Naive B cell (primary cell): ENCODE measurements around the gene ZNF488. TPM values are rescaled to one million over a fixed set of nuclear protein-coding genes. Genes with fewer than 3 reads are reported as not detected.

Experiments
- ATAC-seq, 2 donors: fragments of 150-1000 bp; cut with Tn5 transposase; 2 replicates each; pipeline ENCODE4 v1.10.0; 2021; ENCODE audit warnings: low read depth in 2 of 2, mild to moderate bottlenecking in 2 of 2, moderate library complexity in 2 of 2
- DNase-seq: peaks from one replicate; pipeline ENCODE4 v3.0.0; 2022
- H3K27ac Mint-ChIP-seq, 6 donors: one replicate each; pipeline ENCODE4 v1.8.0; 2020 to 2022; ENCODE audit warnings: mild to moderate bottlenecking in 6 of 6, mixed read lengths in 6 of 6, moderate library complexity in 5 of 6, inconsistent platforms in 2 of 6
- H3K27me3 Mint-ChIP-seq, 3 donors: one replicate each; pipeline ENCODE4 v1.8.0; 2021 to 2022; ENCODE audit warnings: mixed read lengths in 3 of 3, mild to moderate bottlenecking in 1 of 3
- H3K36me3 Mint-ChIP-seq, 2 donors: one replicate each; pipeline ENCODE4 v1.8.0; 2020 to 2022; ENCODE audit warnings: mixed read lengths in 2 of 2, inconsistent platforms in 1 of 2, mild to moderate bottlenecking in 1 of 2
- H3K4me1 Mint-ChIP-seq, 3 donors: one replicate each; pipeline ENCODE4 v1.8.0; 2020 to 2022; ENCODE audit warnings: mixed read lengths in 3 of 3, inconsistent platforms in 1 of 3, mild to moderate bottlenecking in 1 of 3, moderate library complexity in 1 of 3
- H3K4me3 Mint-ChIP-seq, 8 donors: one replicate each; pipeline ENCODE4 v1.8.0; 2020 to 2022; ENCODE audit warnings: mild to moderate bottlenecking in 8 of 8, mixed read lengths in 8 of 8, moderate library complexity in 8 of 8, inconsistent platforms in 2 of 8
- H3K9me3 Mint-ChIP-seq, 7 donors: one replicate each; pipeline ENCODE4 v1.8.0; 2020 to 2022; ENCODE audit warnings: mixed read lengths in 7 of 7, mild to moderate bottlenecking in 5 of 7, inconsistent platforms in 2 of 7, moderate library complexity in 1 of 7
- polyA plus RNA-seq, 6 donors: library from polyadenylated mRNA; unstranded; fragments of 300-500 nt; fragmentation: Illumina TruSeq; gene quantifications; one replicate each; pipeline ENCODE4 v1.2.3, GENCODE V29; 2021; ENCODE audit warnings: low read depth in 6 of 6

The ZNF488 gene
- polyA plus RNA-seq, 6 donors from 2014 or later, result not detected

DNA sequence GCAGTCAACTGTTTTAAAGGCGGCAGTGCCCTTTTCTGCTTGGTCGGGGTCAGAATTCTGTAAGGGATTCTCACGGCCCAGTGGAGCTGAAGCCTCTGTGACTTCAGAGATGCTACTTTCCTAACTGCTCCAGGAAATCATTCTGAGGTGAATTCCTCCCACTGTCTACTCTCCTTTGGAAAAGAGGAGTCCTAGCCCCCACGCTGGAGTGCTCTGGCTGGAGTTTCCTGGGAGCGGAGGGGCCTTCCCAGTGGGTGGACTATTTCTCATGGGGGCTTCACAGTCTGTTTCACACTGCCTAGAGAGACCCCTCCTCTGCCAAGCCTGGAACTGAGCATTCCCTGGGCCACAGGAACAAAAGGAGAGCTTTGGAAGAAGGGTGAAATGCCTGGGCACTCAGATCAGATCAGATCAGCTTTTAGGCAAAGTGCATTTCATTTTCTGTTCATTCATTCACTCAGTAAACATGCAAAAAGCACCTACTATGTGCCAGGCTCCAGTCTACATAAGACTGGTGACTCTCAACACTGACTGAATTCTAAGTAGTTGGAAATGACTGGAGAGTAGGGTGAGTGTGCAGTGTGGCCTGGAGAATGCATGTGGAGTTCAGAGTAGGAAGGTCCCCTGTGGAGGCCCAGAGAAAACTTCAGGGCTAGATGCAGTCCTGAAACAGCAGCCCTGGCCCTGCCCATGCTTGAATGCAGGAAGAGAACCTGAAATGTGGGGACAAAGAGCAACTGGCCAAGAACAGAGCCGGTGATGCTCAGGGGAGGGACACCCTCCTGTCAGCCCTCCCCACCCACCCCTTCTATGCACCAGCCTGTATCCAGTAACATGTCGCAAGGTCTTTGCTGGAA is 12.2 kb downstream of the ZNF488 start:
- H3K4me3 Mint-ChIP-seq, result no peak overlapping the region
- H3K4me1 Mint-ChIP-seq, result peaks cover 0 to 2% (median 0%) of the 10 kb centered on the region in 3 donors
- H3K9me3 Mint-ChIP-seq, result no peaks in the 10 kb centered on the region
- ATAC-seq, result no peak
- peak overlapping the region in 1 of 6 donors; percentile 69 for H3K27ac Mint-ChIP-seq
- H3K36me3 Mint-ChIP-seq, result no peaks in the 10 kb centered on the region
- DNase-seq, result no peak
- peaks cover 9 to 15% (median 14%) of the 10 kb centered on the region in 3 donors for H3K27me3 Mint-ChIP-seq

- H3K36me3 Mint-ChIP-seq, result no peaks in the 10 kb centered on the region
- ATAC-seq, result no peak
- no peaks in the 10 kb centered on the region for H3K4me1 Mint-ChIP-seq
- H3K4me3 Mint-ChIP-seq, result no peak overlapping the region
- no peak overlapping the region for H3K27ac Mint-ChIP-seq
- DNase-seq, result no peak
- H3K9me3 Mint-ChIP-seq, result no peaks in the 10 kb centered on the region
- peaks cover 5 to 8% (median 6%) of the 10 kb centered on the region in 3 donors for H3K27me3 Mint-ChIP-seq
These were observed 13.2 kb downstream of the ZNF488 start for GRCh38 chr10:47370878-47371277.

DNA sequence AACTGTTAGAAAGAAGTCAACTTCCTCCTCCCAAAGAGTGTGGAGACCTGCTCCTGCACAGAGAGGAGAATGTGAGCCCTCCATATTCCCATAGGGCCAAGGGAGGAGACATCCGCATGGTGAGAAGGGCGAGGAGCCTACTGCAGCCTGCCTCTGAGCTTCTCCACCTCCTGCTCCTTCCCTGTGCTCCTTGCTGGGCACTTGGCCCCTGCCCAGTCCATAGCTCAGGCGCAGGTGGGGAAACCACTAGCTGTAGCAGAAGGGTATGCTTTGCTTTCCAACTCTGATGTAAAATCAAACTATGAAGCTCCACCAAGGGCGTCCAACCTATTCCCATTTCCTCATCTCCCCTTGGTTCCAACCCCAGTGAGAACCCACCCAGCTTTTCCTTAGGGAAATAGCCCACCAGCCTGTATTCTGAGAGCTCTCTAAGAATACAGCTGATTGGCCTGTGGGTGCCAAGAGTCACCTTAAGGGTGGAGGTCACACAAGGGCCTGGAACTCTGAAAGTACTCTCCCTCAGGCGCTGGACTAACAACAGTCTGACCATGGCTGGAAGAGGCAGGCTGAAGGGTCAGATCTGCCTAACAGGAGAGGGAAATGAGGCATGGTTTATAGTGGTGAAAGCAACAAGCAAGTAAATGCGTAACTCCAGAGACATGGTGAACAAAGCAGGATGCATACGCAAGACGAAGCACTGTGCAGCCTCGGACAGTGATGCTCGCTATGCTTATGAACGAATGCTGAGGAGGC is 13.9 kb downstream of the ZNF488 start:
- H3K4me3 Mint-ChIP-seq, result peak overlapping the region in 1 of 8 donors; percentile 14
- H3K4me1 Mint-ChIP-seq, result no peaks in the 10 kb centered on the region
- H3K36me3 Mint-ChIP-seq, result no peaks in the 10 kb centered on the region
- no peak for DNase-seq
- no peaks in the 10 kb centered on the region for H3K9me3 Mint-ChIP-seq
- H3K27ac Mint-ChIP-seq, result no peak overlapping the region
- peaks cover 0 to 4% (median 3%) of the 10 kb centered on the region in 3 donors for H3K27me3 Mint-ChIP-seq
- no peak for ATAC-seq

DNA sequence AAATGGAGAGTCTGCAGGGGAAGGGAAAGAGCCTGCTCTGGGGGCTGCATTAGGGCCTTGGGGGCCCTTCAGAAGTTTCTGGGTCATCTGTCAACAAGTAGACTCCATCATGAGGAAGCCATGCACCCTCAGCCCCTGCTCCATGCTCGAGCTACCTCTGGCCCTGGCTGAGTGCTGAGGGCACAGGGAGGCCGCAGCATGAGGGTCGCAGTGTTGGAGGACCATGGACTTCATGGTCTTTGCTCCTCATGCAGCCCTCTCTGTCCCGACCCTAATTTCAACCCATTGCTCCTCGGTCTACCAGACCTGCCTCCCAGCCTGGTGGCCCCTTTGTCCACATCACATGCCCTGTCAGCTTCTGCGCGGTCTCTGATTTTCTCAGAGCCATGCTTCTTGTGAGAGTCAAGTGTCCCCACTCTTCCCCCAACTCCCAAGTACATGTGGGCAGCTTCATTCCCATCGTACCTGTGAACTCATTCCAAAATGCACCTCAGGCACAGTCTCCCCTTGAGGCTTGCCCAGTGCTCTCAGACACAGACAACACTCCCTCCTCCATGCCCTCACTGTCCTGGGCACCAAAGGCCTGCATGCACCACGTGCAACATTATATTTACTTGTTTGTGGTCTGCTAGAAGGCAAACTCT is 14.7 kb downstream of the ZNF488 start:
- Mint-ChIP-seq H3K27ac (no peak overlapping the region), H3K27me3 (peaks cover 0 to 6% (median 4%) of the 10 kb centered on the region in 3 donors), H3K4me1 (no peaks in the 10 kb centered on the region), H3K4me3 (no peak overlapping the region), H3K36me3 (no peaks in the 10 kb centered on the region), H3K9me3 (no peaks in the 10 kb centered on the region)
- no peak for ATAC-seq
- DNase-seq, result no peak

DNA sequence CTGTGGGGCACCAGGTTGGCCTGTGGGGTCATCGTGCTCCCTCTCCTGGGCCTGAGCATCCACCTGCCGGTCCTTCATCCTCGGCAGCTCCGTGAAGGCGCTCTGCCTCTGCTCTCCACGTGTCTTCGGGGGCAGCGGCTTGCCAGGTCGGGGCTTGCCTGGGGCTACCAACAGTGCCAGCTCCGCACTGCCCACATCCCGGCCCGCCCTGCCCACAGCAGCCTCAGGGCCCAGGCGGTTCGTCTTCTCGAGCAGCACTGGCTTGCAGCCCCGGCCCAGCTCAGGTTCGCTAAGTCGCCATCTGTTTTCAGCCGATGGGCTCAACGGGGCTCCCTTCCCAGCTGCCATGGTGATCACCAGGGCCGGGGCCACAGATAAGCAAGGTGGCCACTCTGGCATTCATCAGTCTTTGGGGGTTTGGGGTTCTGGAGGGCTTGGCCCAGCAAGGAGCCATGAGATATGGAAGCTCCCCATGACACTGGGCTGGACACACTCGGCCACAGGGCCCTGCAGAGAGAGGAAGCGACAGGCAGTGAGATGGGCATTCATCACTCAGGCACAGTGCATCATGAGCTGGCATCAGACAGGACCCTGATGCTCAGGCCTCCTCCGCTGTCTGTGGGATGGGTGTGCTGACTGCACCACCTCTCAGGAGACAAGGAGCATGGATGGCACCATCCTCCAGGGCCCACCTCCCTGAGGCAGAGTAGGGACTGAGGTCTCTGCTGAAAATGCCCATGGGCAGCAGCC is 15.5 kb downstream of the ZNF488 start:
- no peak for ATAC-seq
- no peaks in the 10 kb centered on the region for H3K4me1 Mint-ChIP-seq

DNA sequence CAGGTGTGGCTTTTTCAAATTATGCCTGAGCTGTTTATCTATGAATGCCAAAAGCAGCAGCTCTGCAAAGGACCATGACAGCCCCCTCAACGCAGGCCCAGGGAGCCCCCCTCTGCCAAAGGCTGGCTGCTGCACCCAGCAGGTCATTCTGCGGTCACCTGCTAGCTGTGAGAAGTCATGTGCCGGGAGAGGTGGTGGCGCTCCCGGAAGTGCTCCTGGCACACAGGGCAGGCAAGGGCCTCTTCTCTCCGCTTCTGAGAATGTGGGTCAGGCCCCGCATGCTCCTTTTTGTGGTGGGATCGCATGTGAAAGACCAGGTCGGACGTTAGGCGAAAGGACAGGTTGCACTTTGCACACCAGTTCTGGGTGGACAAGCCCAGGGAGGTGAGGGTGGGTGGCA is 16.4 kb downstream of the ZNF488 start:
- ATAC-seq (no peak), DNase-seq (no peak)
- Mint-ChIP-seq H3K4me3 (no peak overlapping the region), H3K27ac (no peak overlapping the region), H3K27me3 (peaks cover 0 to 8% (median 6%) of the 10 kb centered on the region in 3 donors), H3K36me3 (no peaks in the 10 kb centered on the region), H3K9me3 (no peaks in the 10 kb centered on the region), H3K4me1 (no peaks in the 10 kb centered on the region)

More for the DNA sequence above, 15.5 kb downstream of the ZNF488 start:
- H3K36me3 Mint-ChIP-seq, result no peaks in the 10 kb centered on the region
- H3K4me3 Mint-ChIP-seq, result no peak overlapping the region
- no peak for DNase-seq
- no peak overlapping the region for H3K27ac Mint-ChIP-seq
- H3K27me3 Mint-ChIP-seq, result peaks cover 0 to 8% (median 6%) of the 10 kb centered on the region in 3 donors
- no peaks in the 10 kb centered on the region for H3K9me3 Mint-ChIP-seq

GRCh38 chr10:47366731-47367460 is 17.2 kb downstream of the ZNF488 start:
- H3K9me3 Mint-ChIP-seq, result no peaks in the 10 kb centered on the region

GRCh38 chr10:47366181-47366631 is 17.9 kb downstream of the ZNF488 start:
- no peaks in the 10 kb centered on the region for H3K9me3 Mint-ChIP-seq
- ATAC-seq, result no peak
- H3K27me3 Mint-ChIP-seq, result peaks cover 0 to 8% (median 6%) of the 10 kb centered on the region in 3 donors
- no peaks in the 10 kb centered on the region for H3K4me1 Mint-ChIP-seq
- peak overlapping the region in 2 of 6 donors; percentile 44 to 86 for H3K27ac Mint-ChIP-seq
- no peak for DNase-seq
- H3K36me3 Mint-ChIP-seq, result no peaks in the 10 kb centered on the region
- no peak overlapping the region for H3K4me3 Mint-ChIP-seq

More at GRCh38 chr10:47366731-47367460, 17.2 kb downstream of the ZNF488 start:
- ATAC-seq (no peak), DNase-seq (no peak)
- Mint-ChIP-seq H3K27me3 (peaks cover 0 to 8% (median 6%) of the 10 kb centered on the region in 3 donors), H3K36me3 (no peaks in the 10 kb centered on the region), H3K4me3 (no peak overlapping the region), H3K4me1 (no peaks in the 10 kb centered on the region), H3K27ac (no peak overlapping the region)

DNA sequence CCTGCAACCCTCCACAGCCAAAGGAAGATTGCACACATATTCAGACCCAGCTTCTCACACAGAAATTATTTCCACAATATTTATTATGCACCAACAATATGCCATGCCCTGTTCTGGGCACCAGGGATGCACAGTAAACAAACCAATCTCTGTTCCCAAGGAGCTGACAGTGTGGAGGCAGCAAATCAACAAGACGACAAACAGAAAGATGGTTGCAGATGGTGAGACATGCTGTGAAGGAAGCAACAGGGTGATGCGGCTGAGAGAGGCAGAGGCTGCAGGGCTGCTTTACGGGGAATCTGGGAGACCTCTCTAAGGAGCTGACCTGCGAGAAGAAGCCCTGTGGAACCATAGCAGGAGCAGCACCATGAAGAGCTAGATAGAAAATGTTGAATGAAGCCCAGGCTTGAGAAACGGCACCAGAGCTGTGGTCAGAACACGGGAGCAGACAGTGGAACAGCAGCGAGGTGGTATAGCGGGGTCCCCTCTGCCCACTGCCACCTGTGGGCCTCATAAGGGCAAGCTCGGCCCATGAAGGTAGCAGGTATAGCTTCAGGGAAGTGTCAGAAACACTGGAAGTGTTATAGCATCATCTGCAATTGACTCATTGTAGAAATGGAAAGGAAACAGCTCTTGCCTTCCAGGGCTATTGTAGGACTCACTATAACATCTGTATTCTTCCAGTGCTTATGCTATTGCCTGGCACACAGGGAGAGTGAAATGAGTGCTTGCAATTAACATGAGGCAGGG is 18.5 kb downstream of the ZNF488 start:
- Mint-ChIP-seq H3K4me1 (no peaks in the 10 kb centered on the region), H3K36me3 (no peaks in the 10 kb centered on the region), H3K27me3 (peaks cover 0 to 8% (median 6%) of the 10 kb centered on the region in 3 donors), H3K9me3 (no peaks in the 10 kb centered on the region), H3K27ac (no peak overlapping the region), H3K4me3 (no peak overlapping the region)
- ATAC-seq (no peak), DNase-seq (no peak)

DNA sequence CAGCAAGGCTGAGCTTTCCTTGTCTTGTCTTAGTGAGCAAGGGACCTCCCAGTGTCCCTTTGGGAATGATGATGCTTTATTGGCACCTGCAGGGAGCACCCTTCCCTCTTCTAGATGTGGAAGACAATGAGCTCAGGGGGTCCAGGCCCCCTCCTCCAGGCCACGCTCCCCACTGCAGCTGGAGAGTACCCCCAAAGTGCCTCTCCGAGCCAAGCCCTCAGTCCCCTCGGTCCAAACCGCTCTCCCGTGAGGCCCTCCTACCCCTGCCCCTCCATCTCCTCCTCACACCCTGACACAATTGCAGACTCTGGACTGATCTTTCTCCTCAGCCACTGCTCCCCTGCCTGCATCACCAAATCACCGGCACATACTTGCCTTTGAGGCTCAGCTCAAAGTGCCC is 19.2 kb downstream of the ZNF488 start:
- H3K27me3 Mint-ChIP-seq, result peaks cover 0 to 8% (median 6%) of the 10 kb centered on the region in 3 donors
- H3K4me3 Mint-ChIP-seq, result no peak overlapping the region
- H3K36me3 Mint-ChIP-seq, result no peaks in the 10 kb centered on the region
- no peak for DNase-seq
- no peak overlapping the region for H3K27ac Mint-ChIP-seq
- no peaks in the 10 kb centered on the region for H3K9me3 Mint-ChIP-seq
- H3K4me1 Mint-ChIP-seq, result no peaks in the 10 kb centered on the region
- ATAC-seq, result no peak

DNA sequence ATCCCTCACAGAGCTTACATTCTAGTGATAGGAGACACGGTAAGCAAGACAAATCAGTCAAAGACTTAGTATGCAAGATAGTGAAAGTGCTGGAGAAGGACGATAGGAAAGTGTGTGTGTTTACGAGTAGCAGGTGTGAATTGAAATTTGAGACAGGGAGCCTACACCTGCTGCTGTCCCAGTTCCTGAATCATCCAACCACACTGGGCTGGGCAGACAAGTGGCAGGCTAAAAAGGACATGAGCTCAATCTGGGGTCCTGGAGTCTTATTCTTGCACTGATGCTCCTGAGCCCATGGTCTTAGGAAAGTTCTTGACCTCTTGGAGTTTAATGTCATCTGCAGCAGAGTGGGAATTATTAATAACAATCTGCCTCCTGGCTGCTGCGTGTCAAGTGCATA is 19.7 kb downstream of the ZNF488 start:
- no peak overlapping the region for H3K4me3 Mint-ChIP-seq
- no peaks in the 10 kb centered on the region for H3K9me3 Mint-ChIP-seq
- DNase-seq (no peak), ATAC-seq (no peak)
- H3K4me1 Mint-ChIP-seq, result no peaks in the 10 kb centered on the region
- no peaks in the 10 kb centered on the region for H3K36me3 Mint-ChIP-seq
- peaks cover 0 to 8% (median 6%) of the 10 kb centered on the region in 3 donors for H3K27me3 Mint-ChIP-seq
- peak overlapping the region in 1 of 6 donors; percentile 6 for H3K27ac Mint-ChIP-seq

- no peaks in the 10 kb centered on the region for H3K4me1 Mint-ChIP-seq
- no peaks in the 10 kb centered on the region for H3K36me3 Mint-ChIP-seq
- H3K27ac Mint-ChIP-seq, result peak overlapping the region in 1 of 6 donors; percentile 67
- ATAC-seq (no peak), DNase-seq (no peak)
- no peak overlapping the region for H3K4me3 Mint-ChIP-seq
- H3K27me3 Mint-ChIP-seq, result peaks cover 0 to 8% (median 6%) of the 10 kb centered on the region in 3 donors
- no peaks in the 10 kb centered on the region for H3K9me3 Mint-ChIP-seq
These were observed 20.3 kb downstream of the ZNF488 start for GRCh38 chr10:47363781-47364180.
